Osteocyte (in vitro differentiated cells): ENCODE data around the gene MTOR. TPM values are rescaled to one million over a fixed set of nuclear protein-coding genes. Genes with fewer than 3 reads are reported as not detected.
"Not testable (repeated sequence)": the region's sequence is repeated elsewhere in the genome, so short reads cannot be mapped to it uniquely, and the experiment has no call there.

ENCODE experiments used
- DNase-seq: peaks from one replicate; pipeline ENCODE4 v3.0.0; 2021; ENCODE audit warnings: mixed read lengths; ENCODE audit not compliant: unreplicated experiment; ENCODE audit errors: extremely low spot score
- H3K27ac Mint-ChIP-seq: one replicate; pipeline ENCODE4 v1.8.0; 2021; ENCODE audit warnings: mild to moderate bottlenecking, mixed read lengths; ENCODE audit not compliant: unreplicated experiment
- H3K27me3 Mint-ChIP-seq: one replicate; pipeline ENCODE4 v1.8.0; 2021; ENCODE audit warnings: mixed read lengths; ENCODE audit not compliant: unreplicated experiment
- H3K36me3 Mint-ChIP-seq: one replicate; pipeline ENCODE4 v1.8.0; 2021; ENCODE audit warnings: mixed read lengths; ENCODE audit not compliant: unreplicated experiment
- H3K4me1 Mint-ChIP-seq: one replicate; pipeline ENCODE4 v1.8.0; 2021; ENCODE audit warnings: mixed read lengths; ENCODE audit not compliant: unreplicated experiment
- H3K4me3 Mint-ChIP-seq: one replicate; pipeline ENCODE4 v1.8.0; 2021; ENCODE audit warnings: mild to moderate bottlenecking, moderate library complexity, mixed read lengths; ENCODE audit not compliant: unreplicated experiment
- H3K9me3 Mint-ChIP-seq: one replicate; pipeline ENCODE4 v1.8.0; 2021; ENCODE audit warnings: mixed read lengths; ENCODE audit not compliant: unreplicated experiment
- total RNA-seq: library from RNA; stranded (reverse); gene quantifications from 2 replicates; pipeline ENCODE4 v1.2.1, GENCODE V29; 2021
- TF ChIP-seq, protein P1 (sequence below): fragments of 200-600 bp; sonication (generic); IDR thresholded peaks from 2 replicates; pipeline ENCODE4 v1.5.0; 2021; ENCODE audit warnings: antibody characterized with exemption, mild to moderate bottlenecking, moderate library complexity

The MTOR gene
- total RNA-seq, 1 donor from 2014 or later: 42.1 TPM

DNA sequence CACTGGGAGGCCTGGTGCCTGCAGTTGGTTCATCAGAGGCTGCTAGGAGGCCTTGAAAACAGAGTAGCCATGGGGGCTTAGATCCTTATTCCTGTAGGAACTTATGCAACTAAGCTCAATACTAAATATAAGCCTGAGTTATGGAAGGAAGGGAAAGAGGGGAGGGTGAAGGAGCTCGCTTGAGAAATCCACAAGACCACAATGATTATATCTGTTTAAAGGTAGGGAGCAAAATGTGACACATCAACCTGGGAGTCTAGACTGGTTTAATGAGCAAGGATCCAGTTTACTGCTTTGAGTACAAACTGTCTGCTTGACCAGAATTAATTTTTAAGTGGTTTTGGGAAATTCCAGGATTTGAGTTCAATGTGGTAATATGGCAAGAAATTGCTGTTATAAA, 93.6 kb downstream of the MTOR start:
- DNase-seq: no peak
- Mint-ChIP-seq H3K27ac (no peak overlapping the region), H3K4me3 (no peak overlapping the region), H3K9me3 (no peaks in the 10 kb centered on the region), H3K4me1 (no peaks in the 10 kb centered on the region), H3K27me3 (no peaks in the 10 kb centered on the region), H3K36me3 (peaks cover 9% of the 10 kb centered on the region)
- TF ChIP-seq, protein P1, sequence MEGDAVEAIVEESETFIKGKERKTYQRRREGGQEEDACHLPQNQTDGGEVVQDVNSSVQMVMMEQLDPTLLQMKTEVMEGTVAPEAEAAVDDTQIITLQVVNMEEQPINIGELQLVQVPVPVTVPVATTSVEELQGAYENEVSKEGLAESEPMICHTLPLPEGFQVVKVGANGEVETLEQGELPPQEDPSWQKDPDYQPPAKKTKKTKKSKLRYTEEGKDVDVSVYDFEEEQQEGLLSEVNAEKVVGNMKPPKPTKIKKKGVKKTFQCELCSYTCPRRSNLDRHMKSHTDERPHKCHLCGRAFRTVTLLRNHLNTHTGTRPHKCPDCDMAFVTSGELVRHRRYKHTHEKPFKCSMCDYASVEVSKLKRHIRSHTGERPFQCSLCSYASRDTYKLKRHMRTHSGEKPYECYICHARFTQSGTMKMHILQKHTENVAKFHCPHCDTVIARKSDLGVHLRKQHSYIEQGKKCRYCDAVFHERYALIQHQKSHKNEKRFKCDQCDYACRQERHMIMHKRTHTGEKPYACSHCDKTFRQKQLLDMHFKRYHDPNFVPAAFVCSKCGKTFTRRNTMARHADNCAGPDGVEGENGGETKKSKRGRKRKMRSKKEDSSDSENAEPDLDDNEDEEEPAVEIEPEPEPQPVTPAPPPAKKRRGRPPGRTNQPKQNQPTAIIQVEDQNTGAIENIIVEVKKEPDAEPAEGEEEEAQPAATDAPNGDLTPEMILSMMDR: no peak

DNA sequence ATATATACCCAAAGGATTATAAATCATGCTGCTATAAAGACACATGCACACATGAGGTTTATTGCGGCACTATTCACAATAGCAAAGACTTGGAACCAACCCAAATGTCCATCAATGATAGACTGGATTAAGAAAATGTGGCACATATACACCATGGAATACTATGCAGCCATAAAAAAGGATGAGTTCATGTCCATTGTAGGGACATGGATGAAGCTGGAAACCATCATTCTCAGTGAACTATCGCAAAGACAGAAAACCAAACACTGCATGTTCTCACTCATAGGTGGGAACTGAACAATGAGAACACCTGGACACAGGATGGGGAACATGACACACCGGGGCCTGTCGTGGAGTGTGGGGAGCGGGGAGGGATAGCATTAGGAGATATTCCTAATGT, 95.6 kb downstream of the MTOR start:
- H3K36me3 Mint-ChIP-seq: peaks cover 23% of the 10 kb centered on the region

DNA sequence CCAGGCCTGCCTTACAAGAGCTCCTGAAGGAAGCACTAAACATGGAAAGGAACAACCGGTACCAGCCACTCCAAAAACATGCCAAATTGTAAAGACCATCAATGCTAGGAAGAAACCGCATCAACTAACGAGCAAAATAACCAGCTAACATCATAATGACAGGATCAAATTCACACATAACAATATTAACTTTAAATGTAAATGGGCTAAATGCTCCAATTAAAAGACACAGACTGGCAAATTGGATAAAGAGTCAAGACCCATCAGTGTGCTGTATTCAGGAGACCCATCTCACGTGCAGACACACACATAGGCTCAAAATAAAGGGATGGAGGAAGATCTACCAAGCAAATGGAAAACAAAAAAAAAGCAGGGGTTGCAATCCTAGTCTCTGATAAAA, 99.6 kb downstream of the MTOR start:
- not testable (repeated sequence) for H3K9me3 Mint-ChIP-seq, DNase-seq, H3K4me3 Mint-ChIP-seq, H3K27me3 Mint-ChIP-seq, H3K27ac Mint-ChIP-seq
- Mint-ChIP-seq H3K36me3 (peaks cover 31% of the 10 kb centered on the region), H3K4me1 (peaks cover 18% of the 10 kb centered on the region)

More for the DNA sequence above, 95.6 kb downstream of the MTOR start:
- H3K27me3 Mint-ChIP-seq, H3K9me3 Mint-ChIP-seq, H3K4me1 Mint-ChIP-seq, H3K27ac Mint-ChIP-seq, DNase-seq, H3K4me3 Mint-ChIP-seq: not testable (repeated sequence)

DNA sequence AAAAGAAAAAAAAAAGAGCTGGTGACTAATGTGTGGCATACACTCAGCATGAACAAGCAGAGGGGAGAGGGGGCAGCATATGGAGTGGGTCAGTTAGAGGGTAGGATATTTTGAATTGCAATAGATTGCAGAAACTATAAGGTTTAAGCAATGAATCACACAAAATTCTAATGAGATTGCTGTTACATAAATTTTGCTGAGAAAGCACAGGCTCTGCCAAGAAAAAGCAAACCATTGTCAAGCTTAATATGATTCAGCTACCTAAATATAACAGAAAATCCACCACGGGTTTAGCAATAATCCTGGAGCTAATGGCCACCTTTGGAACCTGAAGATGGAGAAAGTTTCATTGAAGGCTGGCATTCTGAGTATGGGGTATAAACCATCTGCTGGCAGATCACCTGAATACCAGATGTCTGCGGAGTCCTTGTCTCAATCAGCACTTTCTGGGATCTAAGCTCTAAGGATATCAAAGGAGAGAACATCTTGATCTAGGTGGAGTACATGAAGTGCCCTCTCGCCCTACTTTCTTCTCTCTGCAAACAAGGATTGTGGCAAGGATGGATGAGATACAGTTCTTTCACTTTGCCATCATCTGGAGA, 103.5 kb downstream of the MTOR start:
- H3K27ac Mint-ChIP-seq: peak overlapping the region; percentile 92
- H3K27me3 Mint-ChIP-seq: no peaks in the 10 kb centered on the region
- peaks cover 28% of the 10 kb centered on the region for H3K4me1 Mint-ChIP-seq
- H3K9me3 Mint-ChIP-seq: no peaks in the 10 kb centered on the region
- DNase-seq: no peak
- H3K36me3 Mint-ChIP-seq: peaks cover 33% of the 10 kb centered on the region
- H3K4me3 Mint-ChIP-seq: no peak overlapping the region
- TF ChIP-seq, protein P1: no peak

DNA sequence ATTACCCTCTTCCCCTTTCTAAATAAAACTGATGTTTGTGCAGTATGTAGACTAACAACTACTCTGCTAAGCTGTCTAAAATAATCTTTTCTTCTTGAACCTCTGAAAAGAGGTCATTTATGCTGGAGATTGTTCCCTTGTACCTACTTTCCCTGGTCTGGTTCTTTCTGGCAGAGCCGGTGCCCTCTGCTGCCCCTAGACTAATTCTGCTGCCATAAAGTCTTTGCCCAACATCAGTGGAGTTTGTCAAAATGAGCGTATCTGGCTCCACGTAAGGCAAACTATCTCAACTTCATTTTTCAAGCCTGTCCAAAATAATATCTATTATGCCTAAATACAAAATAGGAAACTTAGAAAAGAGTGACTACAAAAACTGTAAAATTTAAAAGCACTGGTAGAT, 104.1 kb downstream of the MTOR start:
- peaks cover 30% of the 10 kb centered on the region for H3K36me3 Mint-ChIP-seq
- no peak overlapping the region for H3K4me3 Mint-ChIP-seq
- TF ChIP-seq, protein P1: no peak
- H3K27ac Mint-ChIP-seq: peak overlapping the region; percentile 92
- no peak for DNase-seq
- peaks cover 28% of the 10 kb centered on the region for H3K4me1 Mint-ChIP-seq
- no peaks in the 10 kb centered on the region for H3K27me3 Mint-ChIP-seq
- H3K9me3 Mint-ChIP-seq: no peaks in the 10 kb centered on the region

DNA sequence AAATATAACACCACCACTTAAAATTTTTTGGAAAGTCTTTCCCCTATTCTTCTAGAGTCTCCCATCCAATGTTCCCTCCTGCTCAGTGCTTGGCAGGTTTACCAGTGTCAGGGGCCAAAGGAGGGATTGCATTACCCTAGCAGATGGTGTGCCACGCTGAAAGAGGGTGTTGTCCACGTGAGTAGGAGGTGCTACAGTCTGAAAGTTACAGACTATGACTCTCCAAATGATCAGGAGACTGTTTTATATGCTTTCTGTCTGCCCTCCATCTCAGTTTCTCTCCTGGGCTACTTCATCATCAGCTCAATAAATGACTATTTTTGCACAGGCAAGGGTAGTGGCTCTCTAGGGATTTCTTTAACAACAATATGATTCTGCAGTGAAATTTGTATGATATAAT, 104.5 kb downstream of the MTOR start:
- Mint-ChIP-seq H3K36me3 (peaks cover 32% of the 10 kb centered on the region), H3K9me3 (no peaks in the 10 kb centered on the region), H3K4me1 (peaks cover 31% of the 10 kb centered on the region), H3K27ac (peak overlapping the region; percentile 92), H3K4me3 (no peak overlapping the region), H3K27me3 (no peaks in the 10 kb centered on the region)
- no peak for DNase-seq
- TF ChIP-seq, protein P1: no peak
